ENCODE results near the gene ZBTB26. TPM values are rescaled to one million over a fixed set of nuclear protein-coding genes. Genes with fewer than 3 reads are reported as not detected.

Gene ZBTB26
- total RNA-seq, 4 donors from 2014 or later = 9.2 to 14.0 (median 10.8) TPM

DNA sequence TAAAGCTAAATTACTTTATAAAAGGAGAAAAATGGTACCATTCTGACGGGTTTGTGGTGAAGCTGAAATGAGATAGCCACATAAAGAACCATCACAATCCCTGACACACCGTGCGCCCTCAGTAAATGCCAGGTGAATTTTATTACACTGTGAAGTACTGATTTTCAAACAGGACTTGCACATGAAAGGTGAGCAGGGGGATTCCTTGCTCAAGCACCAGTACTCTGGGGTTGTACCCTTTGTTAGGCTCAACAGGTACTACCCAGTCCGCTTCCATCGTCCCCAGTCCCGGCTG, 9.1 kb upstream of the ZBTB26 start:
- no peak for TF ChIP-seq EP300 (IDR thresholded peaks at IDR 0.05)
- TF ChIP-seq POLR2A (IDR thresholded peaks at IDR 0.05) = no peak
- no peak for TF ChIP-seq POLR2AphosphoS5 (IDR thresholded peaks at IDR 0.05)
- TF ChIP-seq, protein P1, sequence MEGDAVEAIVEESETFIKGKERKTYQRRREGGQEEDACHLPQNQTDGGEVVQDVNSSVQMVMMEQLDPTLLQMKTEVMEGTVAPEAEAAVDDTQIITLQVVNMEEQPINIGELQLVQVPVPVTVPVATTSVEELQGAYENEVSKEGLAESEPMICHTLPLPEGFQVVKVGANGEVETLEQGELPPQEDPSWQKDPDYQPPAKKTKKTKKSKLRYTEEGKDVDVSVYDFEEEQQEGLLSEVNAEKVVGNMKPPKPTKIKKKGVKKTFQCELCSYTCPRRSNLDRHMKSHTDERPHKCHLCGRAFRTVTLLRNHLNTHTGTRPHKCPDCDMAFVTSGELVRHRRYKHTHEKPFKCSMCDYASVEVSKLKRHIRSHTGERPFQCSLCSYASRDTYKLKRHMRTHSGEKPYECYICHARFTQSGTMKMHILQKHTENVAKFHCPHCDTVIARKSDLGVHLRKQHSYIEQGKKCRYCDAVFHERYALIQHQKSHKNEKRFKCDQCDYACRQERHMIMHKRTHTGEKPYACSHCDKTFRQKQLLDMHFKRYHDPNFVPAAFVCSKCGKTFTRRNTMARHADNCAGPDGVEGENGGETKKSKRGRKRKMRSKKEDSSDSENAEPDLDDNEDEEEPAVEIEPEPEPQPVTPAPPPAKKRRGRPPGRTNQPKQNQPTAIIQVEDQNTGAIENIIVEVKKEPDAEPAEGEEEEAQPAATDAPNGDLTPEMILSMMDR (IDR thresholded peaks at IDR 0.05) = no peak
- Histone ChIP-seq H3K27ac (peak overlapping the region in 3 of 4 donors; percentile 94 to 96 (median 94)), H3K4me1 (peaks cover 0 to 48% (median 0%) of the 10 kb centered on the region in 3 donors), H3K36me3 (peaks cover 0 to 23% of the 10 kb centered on the region in 2 donors), H3K4me3 (peak overlapping the region; percentile 8 to 86), H3K9me3 (no peaks in the 10 kb centered on the region), H3K27me3 (no peaks in the 10 kb centered on the region)
- ATAC-seq = no peak
- 13 to 17% methylated on average over 1 to 3 of the region's 6 CpGs for WGBS, 2 donors (ENCODE audit: low coverage in 1 of 2)

DNA sequence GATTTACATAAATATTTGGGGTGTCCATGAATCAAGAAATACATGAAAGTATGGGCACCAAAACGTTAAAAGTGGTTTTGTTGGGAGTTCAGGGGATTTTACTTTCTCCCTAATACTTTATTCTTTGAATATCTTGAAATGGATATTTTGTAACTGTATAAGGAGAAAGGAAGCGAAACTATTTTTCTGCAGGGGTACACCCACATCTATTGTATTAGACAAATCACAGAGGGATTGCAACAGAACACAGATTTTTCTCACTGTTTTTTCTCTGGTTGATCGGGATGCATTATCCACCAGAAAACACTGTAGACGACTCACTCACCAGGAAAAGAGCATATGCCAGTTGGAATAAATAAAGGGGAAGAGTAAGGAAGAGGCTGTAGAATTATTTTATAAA, 8.3 kb upstream of the ZBTB26 start:
- no peaks in the 10 kb centered on the region for H3K27me3 ChIP-seq
- no peak for TF ChIP-seq EP300 (IDR thresholded peaks at IDR 0.05)
- TF ChIP-seq, protein P1 (IDR thresholded peaks at IDR 0.05) = no peak
- TF ChIP-seq POLR2A (IDR thresholded peaks at IDR 0.05) = no peak
- TF ChIP-seq POLR2AphosphoS5 (IDR thresholded peaks at IDR 0.05) = no peak
- H3K36me3 ChIP-seq = peaks cover 0 to 23% of the 10 kb centered on the region in 2 donors
- ATAC-seq = no peak
- H3K4me1 ChIP-seq = peaks cover 0 to 45% (median 0%) of the 10 kb centered on the region in 3 donors
- H3K27ac ChIP-seq = no peak overlapping the region
- no peaks in the 10 kb centered on the region for H3K9me3 ChIP-seq
- 83 to 87% methylated on average over 4 of the region's 4 CpGs for WGBS, 2 donors (ENCODE audit: low coverage in 1 of 2)
- no peak overlapping the region for H3K4me3 ChIP-seq

DNA sequence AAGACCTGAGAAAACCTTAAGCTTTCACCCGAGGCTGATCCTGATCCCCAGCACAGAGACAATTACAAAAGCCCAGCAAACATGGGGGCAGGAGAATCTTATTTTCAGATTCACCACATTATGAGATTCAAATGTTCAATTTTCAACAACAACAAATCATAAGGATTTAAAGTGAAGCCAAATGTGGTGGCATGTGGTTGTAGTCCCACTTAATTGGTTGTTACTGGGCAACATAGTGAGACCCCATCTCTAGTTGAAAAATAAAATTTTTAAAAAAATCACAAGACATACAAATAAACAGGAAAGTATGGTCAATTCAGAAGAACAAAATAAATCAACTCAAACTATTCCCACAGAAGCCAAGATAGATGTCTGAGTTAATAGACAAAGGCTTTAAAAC, 5.6 kb upstream of the ZBTB26 start:
- Histone ChIP-seq H3K27ac (no peak overlapping the region), H3K4me1 (peaks cover 0 to 44% (median 12%) of the 10 kb centered on the region in 3 donors), H3K4me3 (no peak overlapping the region), H3K9me3 (no peaks in the 10 kb centered on the region), H3K27me3 (no peaks in the 10 kb centered on the region), H3K36me3 (peaks cover 0 to 23% of the 10 kb centered on the region in 2 donors)
- no peak for TF ChIP-seq POLR2AphosphoS5 (IDR thresholded peaks at IDR 0.05)
- TF ChIP-seq, protein P1 (IDR thresholded peaks at IDR 0.05) = no peak
- no peak for TF ChIP-seq EP300 (IDR thresholded peaks at IDR 0.05)
- TF ChIP-seq POLR2A (IDR thresholded peaks at IDR 0.05) = no peak
- 33% methylated on average over 1 of the region's 1 CpG; no CpG with 5 or more reads in 1 of the 2 donors for WGBS, 2 donors (ENCODE audit: low coverage in 1 of 2)
- ATAC-seq = no peak

DNA sequence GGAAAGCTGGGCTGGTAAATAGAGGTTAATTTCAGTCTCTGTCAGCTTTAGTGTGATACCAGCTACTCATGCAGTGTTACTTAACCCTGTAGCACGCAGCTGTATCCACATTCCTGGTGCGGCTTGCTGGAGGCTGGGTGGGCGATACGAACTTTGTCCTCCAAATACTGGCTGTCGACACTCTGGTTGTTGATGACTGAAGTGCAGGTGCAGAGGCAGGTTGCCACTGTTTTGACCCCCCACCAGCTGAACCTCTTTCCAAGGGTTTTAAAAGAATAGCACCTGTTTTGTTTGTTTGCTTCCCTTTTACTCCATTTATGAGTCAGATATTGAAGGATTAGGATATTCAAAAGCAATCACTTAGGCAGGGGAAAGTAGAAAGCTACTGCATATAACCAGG, 5.2 kb upstream of the ZBTB26 start:
- WGBS, 2 donors (ENCODE audit: low coverage in 1 of 2) = no CpG with 5 or more reads among the region's 5 CpGs
- no peak for ATAC-seq
- H3K4me3 ChIP-seq = no peak overlapping the region
- peaks cover 0 to 41% (median 12%) of the 10 kb centered on the region in 3 donors for H3K4me1 ChIP-seq
- no peaks in the 10 kb centered on the region for H3K27me3 ChIP-seq
- TF ChIP-seq, protein P1 (IDR thresholded peaks at IDR 0.05) = no peak
- no peak for TF ChIP-seq POLR2A (IDR thresholded peaks at IDR 0.05)
- no peak for TF ChIP-seq EP300 (IDR thresholded peaks at IDR 0.05)
- TF ChIP-seq POLR2AphosphoS5 (IDR thresholded peaks at IDR 0.05) = no peak
- H3K9me3 ChIP-seq = no peaks in the 10 kb centered on the region
- no peak overlapping the region for H3K27ac ChIP-seq
- H3K36me3 ChIP-seq = peaks cover 0 to 23% of the 10 kb centered on the region in 2 donors

DNA sequence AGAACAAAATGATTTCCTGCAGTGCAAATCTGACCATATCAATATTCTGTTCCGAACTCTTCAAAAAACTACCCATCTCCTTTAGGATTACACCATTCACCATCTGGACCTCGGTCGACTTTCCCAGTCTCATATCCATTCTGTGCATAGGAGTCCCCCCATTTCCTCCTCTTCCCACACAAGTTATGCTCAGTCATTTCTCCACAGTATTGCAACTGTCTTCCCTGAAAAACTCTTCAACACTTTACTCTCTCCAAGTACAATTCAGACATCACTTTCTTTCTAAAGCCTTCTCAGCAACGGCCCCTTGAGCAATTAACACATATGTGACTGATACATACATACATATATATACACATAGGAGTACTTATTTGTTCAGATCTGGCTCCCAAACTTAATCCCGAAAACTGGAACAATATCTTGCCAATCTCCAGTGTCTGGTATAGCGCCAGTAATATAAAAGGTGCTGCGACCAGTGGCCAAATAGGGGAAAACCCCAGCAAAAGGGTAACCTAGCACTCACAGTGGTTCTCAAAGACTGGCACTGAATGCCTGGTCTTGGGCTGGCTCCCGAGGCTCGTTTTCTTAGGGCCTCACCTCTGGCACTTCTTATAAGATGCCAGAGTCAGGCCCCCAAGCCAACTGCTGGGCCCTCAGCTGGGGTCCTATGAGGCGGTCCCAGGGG, 629 bp downstream of the ZBTB26 start:
- WGBS, 2 donors (ENCODE audit: low coverage in 1 of 2) = 26 to 35% methylated on average over 6 to 9 of the region's 10 CpGs
- H3K9me3 ChIP-seq = no peaks in the 10 kb centered on the region
- no peaks in the 10 kb centered on the region for H3K27me3 ChIP-seq
- H3K4me1 ChIP-seq = peaks cover 3 to 51% (median 22%) of the 10 kb centered on the region in 3 donors
- H3K4me3 ChIP-seq = peak overlapping the region; percentile 63 to 92
- ATAC-seq = no peak
- H3K27ac ChIP-seq = peak overlapping the region; percentile 26 to 91 (median 86)
- H3K36me3 ChIP-seq = peaks cover 0 to 3% of the 10 kb centered on the region in 2 donors
- TF ChIP-seq, protein P1 (IDR thresholded peaks at IDR 0.05) = no peak
- TF ChIP-seq EP300 (IDR thresholded peaks at IDR 0.05) (no peak), POLR2A (IDR thresholded peaks at IDR 0.05) (no peak), POLR2AphosphoS5 (IDR thresholded peaks at IDR 0.05) (no peak)

Measured in gastroesophageal sphincter (tissue), 4 donors.